Stimulated activated CD8-positive, alpha-beta memory T cell treated with anti-CD3 and anti-CD28 coated beads, Interleukin-7, amount 100 ng/mL, for 24 hours (primary cell): ENCODE results near the gene FARP1.

Experiments used
- DNase-seq: peaks from one replicate; pipeline ENCODE4 v3.0.0-alpha.2; 2020; ENCODE audit warnings: low read depth

FARP1 gene

DNA sequence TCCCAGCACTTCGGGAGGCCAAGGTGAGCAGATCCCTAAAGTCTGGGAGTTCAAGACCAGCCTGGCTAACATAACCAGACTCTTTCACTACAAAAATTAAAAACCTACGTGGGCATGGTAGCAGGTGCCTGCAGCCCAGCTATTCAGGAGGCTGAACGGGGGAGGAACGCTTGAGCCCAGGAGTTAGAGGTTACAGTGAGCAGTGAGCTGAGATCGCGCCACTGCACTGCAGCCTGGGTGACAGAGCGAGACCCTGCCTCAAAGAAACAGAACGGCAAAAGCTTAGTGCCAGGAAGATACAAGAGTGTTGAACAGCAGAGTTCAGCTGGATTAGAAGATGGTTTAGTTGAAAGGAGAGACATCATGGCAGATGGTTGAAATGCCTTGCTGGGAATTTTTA lies 58.3 kb downstream of the FARP1 start:
- DNase-seq = no peak

DNA sequence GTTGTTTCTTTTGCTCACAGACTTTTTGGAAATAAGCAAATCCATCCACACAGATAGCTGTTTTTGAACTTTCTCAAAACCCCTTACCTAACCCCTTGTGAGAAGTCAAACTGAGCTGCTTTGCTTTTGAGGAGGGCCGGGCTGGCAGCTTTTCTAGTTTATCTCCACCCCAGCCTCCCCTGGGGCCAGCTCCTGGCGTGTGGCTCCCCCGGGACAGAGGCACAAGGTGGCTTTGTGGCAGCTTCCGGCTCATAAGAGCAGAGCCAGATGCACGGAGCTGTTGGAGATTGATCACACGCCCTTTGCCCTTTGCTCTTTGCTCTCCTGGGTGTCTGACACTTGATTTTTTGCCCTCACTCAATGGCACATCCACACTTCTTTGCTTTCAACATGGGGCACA lies 59.1 kb downstream of the FARP1 start:
- no peak for DNase-seq

DNA sequence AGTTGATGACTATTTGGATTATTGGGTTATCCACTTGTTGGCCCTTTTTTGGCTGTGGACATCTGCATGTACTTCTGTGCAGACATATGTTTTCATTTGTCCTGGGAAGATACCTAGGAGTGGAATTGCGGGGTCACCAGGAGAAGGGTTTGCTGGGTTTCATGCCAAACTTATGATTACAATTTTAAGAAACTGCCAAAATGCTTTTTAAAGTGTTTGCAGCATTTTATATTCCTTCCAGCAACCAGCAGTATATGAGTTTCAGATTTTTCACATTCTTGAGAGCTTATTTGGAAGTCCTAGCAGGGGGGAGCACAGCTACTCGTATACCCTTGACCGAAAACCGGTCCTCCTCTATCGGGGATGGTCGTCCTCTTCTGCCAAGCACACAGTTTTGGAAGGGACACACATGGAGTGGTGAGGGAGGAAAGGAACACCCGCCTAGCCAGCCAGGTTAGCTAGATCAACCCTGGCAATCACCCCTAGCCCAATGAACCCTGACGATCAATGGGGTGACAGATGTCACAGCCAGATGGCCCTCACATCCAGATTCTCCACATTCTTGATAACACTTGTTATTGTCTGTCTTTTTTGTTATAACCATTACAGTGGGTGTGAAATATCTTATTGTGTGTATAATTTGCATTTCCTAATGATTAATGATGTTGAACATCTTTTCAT lies 60.9 kb downstream of the FARP1 start:
- DNase-seq = no peak

DNA sequence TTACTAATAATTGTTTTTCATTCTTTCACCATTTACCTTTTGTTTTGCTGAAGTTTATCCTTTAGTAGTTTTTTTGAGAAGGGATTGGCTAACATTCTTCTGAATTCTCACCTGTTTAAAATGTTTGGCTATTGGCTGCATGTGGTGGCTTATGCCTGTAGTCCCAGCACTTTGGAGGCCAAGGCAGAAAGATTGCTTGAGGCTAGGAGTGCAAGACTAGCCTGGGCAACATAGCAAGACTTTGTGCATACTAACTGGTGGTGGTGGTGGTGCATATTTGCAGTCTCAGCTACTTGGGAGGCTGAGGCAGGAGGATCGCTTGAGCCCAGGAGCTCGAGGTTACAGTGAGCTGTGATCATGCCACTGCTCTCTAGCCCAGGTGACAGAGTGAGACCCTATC lies 61.7 kb downstream of the FARP1 start:
- no peak for DNase-seq

DNA sequence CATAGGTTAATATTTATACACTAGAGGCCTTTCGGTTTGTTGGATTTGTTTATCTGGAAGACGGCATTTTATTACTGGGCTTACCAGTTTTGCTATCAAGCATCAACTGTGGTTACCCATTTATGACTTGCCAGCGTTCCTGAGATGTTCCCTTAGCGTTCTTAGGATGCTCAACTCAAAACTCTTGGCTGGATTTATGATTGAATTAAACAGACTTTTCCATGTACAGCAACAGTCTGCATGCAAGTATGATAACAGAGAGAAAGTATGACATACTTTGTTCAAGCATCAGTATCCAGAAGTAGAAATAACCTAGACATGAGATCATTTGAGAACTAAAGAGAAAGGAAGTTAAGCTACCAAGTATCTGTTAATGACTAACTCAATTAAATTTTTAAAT lies 64.1 kb downstream of the FARP1 start:
- DNase-seq = no peak

DNA sequence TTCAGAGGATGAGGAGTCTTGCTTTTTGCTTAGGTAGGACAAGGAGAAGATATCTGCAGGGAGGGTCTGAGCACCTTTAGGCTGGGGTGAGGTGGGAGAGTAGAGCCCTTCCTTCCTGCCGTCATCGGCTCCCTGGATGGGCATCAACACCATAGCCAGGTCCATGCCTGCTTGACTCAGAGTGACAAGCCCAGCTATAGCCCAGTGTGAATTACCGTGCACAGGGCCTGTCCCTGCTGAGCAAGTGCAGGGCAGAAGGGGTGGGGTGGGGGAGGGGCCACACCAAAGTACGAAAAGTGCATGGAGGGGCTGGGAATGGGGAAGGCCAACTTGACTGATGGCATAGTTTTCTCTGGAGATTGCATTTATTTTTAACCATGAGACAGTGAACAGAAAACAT lies 64.5 kb downstream of the FARP1 start:
- DNase-seq = no peak

DNA sequence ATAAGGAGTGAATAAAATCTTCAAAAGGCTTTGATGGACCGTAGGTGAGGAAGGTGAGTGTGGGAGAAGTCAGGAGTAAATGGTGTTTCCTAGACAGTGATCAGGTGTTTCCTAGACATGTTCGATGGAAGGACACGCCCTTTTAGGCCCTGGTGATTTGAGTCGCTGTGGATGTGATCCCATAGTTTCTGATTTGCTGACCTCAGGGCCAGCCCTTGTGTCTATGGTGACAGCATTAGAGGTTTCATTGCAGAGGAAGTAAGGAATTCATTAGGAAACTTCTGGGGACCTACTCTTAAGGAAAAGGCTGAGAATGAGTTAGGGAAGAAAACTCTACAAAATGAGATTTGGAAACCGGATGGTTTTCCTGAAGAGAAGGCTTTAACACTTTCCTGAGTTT lies 65.7 kb downstream of the FARP1 start:
- no peak for DNase-seq

DNA sequence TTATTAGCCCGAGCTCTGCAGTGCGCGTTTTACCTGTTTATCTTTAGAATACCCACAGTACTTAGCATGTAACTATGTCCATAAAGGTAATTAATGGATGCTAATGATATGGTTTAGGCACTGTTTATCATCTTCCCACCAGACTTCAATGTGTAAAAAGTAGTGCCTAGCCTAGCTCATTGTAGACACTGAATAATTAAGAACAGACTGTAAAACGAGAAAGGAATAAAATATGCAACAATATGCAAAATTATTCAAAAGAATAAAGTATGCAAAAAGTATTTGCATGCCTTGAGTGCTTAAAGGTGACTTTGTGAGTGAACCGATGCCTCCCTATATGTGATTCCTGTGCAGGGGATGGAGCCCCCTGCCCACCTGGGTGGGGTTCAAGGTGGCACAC lies 69.9 kb downstream of the FARP1 start:
- no peak for DNase-seq

DNA sequence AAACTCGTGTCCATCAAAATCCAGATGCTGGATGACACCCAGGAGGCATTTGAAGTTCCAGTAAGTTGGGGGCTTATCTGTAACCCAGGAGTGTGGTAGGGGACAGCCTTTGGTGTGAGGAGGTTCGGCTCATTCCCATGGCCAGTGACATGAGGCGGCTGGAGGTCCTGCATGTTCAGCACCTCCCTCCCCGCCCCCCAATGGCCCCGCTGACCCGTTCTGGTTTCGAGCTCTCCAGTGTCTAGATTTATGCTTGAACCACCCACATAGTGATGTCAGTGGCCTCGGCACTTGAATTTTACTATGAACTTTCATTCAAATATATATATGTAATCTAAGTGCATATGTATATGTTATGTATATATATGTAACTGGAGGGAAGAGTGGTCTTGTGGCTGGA lies 70.5 kb downstream of the FARP1 start:
- no peak for DNase-seq

DNA sequence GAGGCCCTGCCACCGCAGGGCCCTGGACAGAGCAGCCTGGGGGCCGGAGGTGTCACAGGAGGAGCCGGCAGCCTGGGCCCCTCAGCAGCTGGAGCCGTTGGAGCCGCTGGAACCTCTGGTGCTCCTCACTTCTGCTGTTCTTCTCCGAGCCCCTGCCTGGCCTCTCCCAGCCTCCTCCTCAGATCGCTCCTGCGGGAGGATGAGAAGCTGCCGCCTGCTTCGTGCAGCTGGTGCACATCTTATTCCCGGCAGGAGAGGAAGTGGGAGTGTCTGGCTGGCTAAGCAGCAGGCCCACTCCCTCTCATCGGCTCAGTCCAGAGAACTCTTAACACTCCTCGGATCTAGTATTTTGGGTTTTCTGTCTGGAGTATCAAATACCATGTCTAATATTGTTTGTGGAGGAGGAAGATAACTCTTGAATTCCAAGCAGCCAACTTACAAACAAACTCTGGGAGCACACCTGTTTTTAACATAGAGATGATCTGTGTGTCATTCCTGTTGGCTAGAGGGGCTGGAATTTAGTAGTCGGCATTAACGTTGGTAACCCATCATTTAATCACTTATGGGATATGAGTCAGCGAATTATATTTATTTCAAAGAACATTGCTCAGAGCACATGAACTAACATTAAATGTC lies 71.2 kb downstream of the FARP1 start:
- no peak for DNase-seq

DNA sequence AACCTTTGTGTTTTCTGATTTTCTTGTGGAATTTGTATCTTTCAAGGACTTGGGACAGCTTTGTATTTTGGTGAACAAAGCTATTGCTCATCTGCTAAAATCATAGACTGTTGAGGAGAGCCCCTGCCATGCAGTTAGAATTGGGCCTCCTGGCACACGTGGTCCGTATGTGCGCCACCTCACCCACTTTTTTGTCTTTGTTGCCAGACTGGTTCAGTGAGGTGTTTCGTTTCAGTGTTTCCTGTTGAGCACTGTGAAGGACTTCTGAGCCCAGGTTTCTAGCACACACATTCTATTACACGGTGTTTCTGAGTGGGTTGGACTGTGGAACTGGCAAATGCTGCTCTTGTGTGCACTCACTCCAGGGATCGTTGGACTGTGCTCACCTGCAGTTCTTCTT lies 71.8 kb downstream of the FARP1 start:
- DNase-seq = no peak

DNA sequence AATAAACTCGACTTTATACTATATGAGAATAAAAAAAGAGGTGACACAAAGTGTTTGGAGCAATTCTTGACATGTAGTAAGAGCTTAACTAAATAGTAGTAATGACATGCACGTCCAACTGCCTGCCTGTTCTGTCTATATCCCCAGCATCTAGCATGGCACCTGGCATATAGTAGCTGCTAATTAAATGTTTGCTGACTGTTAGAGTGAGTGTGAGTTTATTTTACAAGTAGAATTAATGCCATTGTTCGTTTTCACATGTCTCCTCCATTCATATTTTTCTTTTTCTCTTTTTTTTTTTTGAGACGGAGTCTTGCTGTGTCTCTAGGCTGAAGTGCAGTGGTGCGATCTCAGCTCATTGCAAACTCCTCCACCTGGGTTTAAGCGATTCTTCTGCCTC lies 72.6 kb downstream of the FARP1 start:
- DNase-seq = no peak

DNA sequence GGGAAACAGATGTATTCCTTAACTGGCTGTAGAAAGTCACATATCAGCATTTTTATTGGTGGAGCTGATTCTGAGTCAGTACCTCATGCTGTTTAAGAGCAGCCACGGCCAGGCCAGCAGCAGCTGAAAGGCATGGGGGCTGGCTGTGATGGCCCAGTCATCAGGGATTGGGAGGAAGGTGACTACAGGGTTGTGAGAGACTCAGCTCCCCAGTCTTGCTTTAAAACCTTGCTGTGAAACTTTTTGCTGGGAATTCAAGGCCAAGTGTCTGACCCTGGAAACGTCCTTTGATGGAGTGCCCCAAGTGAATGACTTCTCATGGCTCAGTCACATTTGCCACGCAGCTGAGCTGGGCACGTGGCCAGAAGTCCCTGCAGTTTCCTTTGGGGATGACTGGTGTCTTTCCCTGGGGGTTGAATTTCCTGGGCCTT lies 73.3 kb downstream of the FARP1 start:
- no peak for DNase-seq

DNA sequence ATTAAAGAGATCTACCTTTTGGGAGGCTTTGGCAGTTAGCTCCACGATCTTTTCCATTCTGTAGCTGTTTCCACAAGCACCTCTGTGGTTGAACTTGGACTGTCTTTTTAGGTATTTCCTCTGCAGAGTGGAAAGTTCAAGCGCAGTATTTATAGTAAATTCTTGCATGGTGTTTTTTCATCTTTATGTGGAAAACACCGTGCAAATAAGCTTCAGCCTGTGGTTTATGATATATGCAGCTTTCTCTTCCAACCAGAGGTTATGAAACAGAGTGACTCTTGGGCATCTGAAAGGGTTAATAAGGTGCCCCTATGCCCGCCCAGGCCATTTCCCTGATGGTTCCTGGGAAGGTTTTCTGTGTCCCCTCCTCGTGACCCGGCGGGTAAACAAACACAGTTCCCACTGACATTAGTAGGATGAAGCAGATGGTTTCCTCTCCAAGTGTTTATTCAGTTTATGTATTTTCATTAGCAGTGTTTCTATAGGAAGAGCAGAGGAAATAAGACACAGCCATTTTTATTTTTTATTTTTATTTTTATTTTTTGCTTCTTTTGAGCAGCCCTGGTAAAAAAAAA lies 73.9 kb downstream of the FARP1 start:
- no peak for DNase-seq

DNA sequence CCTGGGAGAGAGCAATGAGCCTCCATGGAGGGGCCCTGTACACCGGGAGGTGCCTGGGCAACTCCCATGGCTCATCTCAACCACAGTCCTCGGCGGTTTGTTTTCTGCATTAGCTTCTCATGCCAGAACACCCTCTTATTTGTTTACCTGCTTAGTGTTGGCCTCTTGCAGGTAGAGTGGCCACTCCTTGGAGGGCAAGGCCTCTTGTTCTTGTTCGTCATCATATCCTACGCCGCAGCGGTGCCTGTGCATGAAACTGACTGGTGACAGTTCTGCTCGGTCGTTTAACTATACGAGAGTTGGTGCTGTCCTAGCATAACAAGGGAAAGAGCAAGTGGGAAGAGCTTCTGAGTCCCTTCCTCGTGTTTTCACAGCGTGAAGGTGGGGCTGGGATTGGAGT lies 74.7 kb downstream of the FARP1 start:
- no peak for DNase-seq

DNA sequence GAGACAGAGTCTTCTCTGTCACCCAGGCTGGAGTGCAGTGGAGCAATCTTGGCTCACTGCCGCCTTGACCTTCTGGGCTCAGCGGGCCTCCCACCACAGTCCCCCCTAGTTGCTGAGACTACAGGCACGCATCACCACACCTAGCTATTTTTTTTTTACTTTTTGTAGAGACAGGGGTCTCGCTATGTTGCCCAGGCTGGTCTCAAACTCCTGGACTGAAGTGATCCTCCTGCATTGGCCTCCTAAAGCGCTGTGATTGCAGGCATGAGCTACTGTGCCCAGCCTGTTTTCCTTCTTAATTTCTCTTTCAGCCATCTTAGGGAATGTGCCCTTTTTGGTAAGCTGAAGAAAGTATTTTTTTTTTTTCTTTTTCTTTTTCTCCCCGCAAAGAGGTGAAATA lies 76.8 kb downstream of the FARP1 start:
- DNase-seq = no peak

DNA sequence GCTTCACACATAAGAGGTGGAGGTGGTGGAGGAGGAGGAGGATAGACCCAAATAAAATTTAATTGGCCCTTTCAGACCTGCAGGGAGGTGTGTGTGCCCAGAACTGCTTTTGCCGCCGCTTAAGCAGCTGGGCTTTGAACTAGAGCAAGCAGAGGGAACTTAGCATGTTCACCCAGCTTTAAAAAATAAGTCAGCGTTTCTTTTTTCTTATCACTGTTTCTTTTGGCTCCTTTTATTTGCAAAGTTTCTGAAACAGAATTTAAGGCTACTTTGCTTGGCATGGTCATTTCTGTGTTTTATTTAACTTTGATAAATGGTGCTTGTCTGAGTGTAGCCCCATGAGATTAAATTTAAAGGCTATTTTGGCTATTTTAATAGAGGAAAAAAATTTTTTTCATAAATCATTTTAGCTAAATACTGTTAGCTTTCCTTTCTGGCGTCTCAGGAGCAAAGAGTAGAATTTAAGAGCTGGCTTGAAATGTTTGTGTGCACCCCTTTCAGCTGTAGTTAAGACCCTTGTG lies 77.4 kb downstream of the FARP1 start:
- no peak for DNase-seq

DNA sequence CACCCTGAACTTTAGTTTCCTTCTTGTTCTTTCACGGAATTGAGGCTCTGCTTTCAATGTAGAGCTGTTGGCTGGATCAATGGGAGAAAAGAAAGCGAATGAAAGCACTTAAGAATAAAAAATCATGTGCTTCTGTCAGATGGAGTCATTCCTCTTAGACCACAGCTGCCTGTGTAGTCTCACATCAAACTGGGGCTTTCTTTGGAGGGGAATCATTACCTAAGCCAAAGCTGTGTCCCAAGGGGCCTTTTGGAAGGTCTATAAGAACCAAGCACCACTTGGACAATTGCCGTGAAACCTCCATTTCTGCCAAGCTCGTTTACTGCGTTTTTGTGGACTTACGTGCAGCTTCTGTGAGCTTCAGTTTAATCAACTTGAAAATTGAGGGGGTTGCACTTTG lies 78.3 kb downstream of the FARP1 start:
- DNase-seq = no peak

DNA sequence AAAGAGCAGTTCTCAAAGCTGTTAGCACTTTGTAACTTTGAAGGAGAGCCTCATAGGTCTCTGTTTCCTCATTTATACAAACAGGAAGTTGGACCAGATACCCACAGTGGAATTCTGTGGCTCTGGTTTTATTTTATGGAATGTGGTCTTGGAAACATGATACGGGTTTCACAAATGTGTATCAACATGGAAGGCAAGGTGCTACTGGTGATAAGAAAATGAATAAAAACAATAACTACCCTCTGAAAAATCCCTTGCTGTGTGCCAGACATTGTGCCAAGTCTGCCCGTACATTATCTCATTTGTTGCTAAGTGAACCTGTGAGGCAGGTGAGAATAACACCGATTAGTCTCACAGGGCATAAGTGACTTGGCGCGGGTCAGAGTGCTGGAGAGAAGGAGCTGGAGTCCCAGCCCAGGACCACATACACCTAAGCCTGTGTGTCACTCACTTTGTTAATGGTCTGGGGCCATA lies 79.2 kb downstream of the FARP1 start:
- DNase-seq = no peak

DNA sequence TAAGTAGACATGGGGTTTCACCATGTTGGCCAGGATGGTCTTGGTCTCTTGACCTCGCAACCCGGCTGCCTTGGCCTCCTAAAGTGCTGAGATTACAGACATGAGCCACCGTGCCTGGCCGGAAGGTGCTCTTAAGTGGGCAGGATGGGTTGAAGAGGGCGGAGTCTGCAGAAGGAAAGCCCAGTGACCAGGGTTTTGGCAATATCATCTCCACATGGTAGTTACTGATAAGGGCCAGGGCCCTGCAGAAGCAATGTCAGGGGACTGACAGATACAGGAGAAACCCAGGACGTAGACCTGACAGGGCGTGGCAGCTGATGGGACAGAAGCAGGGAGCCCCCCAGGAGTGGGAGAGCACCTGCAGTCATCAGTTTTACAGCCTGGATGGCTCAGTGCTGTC lies 79.9 kb downstream of the FARP1 start:
- no peak for DNase-seq

DNA sequence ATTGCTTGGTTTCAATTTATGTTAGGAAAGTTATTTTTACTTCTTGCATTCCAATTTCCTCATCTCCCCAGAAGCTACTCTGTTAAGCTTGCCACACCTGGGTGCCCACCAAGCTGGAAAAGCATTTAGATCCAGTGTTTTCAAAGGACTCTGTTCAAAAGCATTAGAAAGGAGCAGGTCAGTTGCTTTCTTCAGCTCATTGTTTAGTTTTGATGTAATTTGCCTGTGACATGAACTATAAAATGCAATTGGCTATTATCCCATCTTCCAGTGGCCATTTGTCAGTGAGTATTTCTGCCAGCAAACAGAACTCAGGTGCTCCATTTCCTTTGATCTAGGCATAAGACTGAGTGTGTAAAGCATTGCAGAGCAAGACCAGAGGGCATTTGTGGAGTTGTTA lies 80.8 kb downstream of the FARP1 start:
- DNase-seq = no peak

DNA sequence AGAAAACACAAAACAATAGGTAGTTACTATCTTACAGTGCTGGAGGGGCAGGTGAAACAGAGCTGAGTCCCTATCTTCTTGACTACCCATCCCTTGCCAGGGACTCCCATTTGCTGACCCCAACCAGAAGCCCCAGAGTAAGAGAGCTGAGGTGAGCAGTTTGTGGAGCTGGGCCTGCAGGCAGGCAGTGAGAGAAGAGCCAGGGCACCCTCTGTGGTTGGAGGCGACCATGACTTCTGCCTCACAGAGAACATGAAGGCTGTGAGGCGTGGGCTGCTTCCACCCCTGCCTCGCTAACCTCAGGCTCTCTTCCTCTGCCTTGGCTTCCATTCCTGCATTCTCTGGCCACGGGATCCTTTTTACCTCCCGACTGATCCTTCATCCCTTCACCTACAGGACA lies 81.7 kb downstream of the FARP1 start:
- no peak for DNase-seq
